Osteocyte (in vitro differentiated cells): ENCODE measurements around the gene VCPKMT. TPM values are rescaled to one million over a fixed set of nuclear protein-coding genes. Genes with fewer than 3 reads are reported as not detected.

ENCODE experiments used
- DNase-seq: peaks from one replicate; pipeline ENCODE4 v3.0.0; 2021; ENCODE audit warnings: mixed read lengths; ENCODE audit not compliant: unreplicated experiment; ENCODE audit errors: extremely low spot score
- H3K27ac Mint-ChIP-seq: one replicate; pipeline ENCODE4 v1.8.0; 2021; ENCODE audit warnings: mild to moderate bottlenecking, mixed read lengths; ENCODE audit not compliant: unreplicated experiment
- H3K27me3 Mint-ChIP-seq: one replicate; pipeline ENCODE4 v1.8.0; 2021; ENCODE audit warnings: mixed read lengths; ENCODE audit not compliant: unreplicated experiment
- H3K36me3 Mint-ChIP-seq: one replicate; pipeline ENCODE4 v1.8.0; 2021; ENCODE audit warnings: mixed read lengths; ENCODE audit not compliant: unreplicated experiment
- H3K4me1 Mint-ChIP-seq: one replicate; pipeline ENCODE4 v1.8.0; 2021; ENCODE audit warnings: mixed read lengths; ENCODE audit not compliant: unreplicated experiment
- H3K4me3 Mint-ChIP-seq: one replicate; pipeline ENCODE4 v1.8.0; 2021; ENCODE audit warnings: mild to moderate bottlenecking, moderate library complexity, mixed read lengths; ENCODE audit not compliant: unreplicated experiment
- H3K9me3 Mint-ChIP-seq: one replicate; pipeline ENCODE4 v1.8.0; 2021; ENCODE audit warnings: mixed read lengths; ENCODE audit not compliant: unreplicated experiment
- total RNA-seq: library from RNA; stranded (reverse); gene quantifications from 2 replicates; pipeline ENCODE4 v1.2.1, GENCODE V29; 2021
- TF ChIP-seq, protein P1 (sequence below): fragments of 200-600 bp; sonication (generic); IDR thresholded peaks from 2 replicates; pipeline ENCODE4 v1.5.0; 2021; ENCODE audit warnings: antibody characterized with exemption, mild to moderate bottlenecking, moderate library complexity

The VCPKMT gene
- total RNA-seq, 1 donor from 2014 or later: 10.1 TPM

DNA sequence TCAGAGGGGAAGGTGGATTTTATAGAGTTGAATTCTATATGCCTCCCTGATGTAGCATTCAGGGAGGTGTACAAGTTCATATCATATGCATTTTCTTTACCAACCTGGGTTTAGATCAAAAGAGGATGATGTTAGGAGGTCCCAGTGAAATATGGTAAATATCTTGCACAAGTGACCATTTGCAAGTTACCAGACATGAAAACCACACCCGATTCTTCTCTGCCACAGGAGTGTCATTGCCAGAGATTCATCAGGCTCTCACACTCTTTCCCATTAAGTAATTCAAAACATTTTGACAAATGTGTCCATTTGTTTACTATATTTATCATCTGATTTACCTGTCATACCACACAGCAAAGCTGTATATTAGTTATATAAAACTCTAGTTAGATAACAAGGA, 44.0 kb downstream of the VCPKMT start:
- no peak overlapping the region for H3K27ac Mint-ChIP-seq
- peaks cover 5% of the 10 kb centered on the region for H3K36me3 Mint-ChIP-seq
- H3K9me3 Mint-ChIP-seq: peaks cover 11% of the 10 kb centered on the region
- H3K4me3 Mint-ChIP-seq: no peak overlapping the region
- DNase-seq: no peak
- TF ChIP-seq, protein P1, sequence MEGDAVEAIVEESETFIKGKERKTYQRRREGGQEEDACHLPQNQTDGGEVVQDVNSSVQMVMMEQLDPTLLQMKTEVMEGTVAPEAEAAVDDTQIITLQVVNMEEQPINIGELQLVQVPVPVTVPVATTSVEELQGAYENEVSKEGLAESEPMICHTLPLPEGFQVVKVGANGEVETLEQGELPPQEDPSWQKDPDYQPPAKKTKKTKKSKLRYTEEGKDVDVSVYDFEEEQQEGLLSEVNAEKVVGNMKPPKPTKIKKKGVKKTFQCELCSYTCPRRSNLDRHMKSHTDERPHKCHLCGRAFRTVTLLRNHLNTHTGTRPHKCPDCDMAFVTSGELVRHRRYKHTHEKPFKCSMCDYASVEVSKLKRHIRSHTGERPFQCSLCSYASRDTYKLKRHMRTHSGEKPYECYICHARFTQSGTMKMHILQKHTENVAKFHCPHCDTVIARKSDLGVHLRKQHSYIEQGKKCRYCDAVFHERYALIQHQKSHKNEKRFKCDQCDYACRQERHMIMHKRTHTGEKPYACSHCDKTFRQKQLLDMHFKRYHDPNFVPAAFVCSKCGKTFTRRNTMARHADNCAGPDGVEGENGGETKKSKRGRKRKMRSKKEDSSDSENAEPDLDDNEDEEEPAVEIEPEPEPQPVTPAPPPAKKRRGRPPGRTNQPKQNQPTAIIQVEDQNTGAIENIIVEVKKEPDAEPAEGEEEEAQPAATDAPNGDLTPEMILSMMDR: no peak
- H3K4me1 Mint-ChIP-seq: peaks cover 9% of the 10 kb centered on the region
- no peaks in the 10 kb centered on the region for H3K27me3 Mint-ChIP-seq

DNA sequence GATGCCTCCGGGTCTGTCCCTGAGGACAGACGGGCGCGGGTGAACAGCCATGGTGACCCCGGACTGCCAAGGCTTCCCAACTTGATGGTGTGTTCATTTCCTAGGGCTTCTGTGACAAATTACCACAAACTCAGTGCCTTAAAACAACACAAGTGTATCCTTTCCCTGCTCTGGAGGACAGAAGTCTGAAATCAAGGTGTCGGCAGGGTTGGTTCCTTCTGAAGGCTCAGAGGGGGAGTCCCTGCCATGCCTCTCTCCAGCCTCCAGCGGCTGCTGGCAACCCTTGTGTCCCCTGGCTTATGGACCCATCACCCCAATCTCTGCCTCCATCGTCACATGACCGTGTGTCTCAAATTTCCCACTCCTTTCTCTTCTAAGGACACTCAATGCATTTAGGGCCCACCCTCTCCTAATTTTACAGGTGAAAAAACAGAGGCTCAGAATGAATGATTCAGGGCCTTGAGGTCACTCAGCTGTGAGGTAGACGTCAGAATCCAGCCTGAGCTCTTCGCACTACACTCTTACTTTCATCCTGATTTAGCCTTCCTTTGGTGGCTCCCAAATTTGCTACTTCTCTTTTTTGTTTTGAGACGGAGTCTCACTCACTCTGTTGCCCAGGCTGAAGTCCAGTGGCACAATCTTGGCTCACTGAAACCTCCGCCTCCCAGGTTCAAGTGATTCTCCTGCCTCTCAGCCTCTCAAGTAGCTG, 45.4 kb downstream of the VCPKMT start:
- H3K9me3 Mint-ChIP-seq: peaks cover 11% of the 10 kb centered on the region
- DNase-seq: no peak
- TF ChIP-seq, protein P1: no peak
- H3K36me3 Mint-ChIP-seq: peaks cover 5% of the 10 kb centered on the region
- H3K27ac Mint-ChIP-seq: no peak overlapping the region
- no peak overlapping the region for H3K4me3 Mint-ChIP-seq
- no peaks in the 10 kb centered on the region for H3K27me3 Mint-ChIP-seq
- peaks cover 10% of the 10 kb centered on the region for H3K4me1 Mint-ChIP-seq

DNA sequence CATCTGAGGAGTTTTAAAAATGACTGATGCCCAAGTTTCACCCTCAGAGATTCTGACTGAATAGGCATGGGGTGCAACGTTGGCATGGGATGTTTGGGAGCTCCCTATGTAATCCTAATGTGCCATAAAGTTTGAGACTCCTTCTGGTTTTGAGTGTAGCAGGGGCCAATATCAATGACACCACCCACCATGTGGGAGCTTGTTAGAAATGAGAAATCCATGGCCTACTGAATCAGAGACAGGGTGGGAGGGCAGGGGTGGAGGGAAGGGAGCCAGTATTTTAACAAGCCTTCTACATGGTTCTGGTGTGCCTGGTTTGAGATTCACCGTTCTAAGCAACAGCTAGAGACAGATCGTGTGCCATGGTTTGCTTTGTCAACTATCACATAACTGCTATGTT, 46.1 kb downstream of the VCPKMT start:
- no peaks in the 10 kb centered on the region for H3K27me3 Mint-ChIP-seq

DNA sequence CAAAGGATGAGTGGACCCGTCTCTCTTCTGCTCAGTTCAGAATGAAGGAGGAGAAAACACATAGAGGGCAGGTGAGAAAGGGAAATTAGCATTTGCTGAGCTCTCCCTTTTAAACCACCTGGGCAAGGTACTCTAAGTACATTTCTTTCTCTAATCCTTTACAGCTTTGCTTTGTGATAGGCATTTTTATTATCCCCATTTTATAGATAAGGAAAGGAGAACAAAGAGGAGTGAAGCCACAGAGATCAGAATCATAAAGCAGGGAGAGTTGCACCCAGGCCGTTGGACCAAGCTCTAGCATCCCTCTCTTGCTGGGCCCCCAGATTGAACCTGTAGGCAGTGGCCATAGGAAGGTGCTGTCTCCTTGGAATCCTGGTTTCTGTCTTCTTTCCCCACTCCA, 47.0 kb downstream of the VCPKMT start:
- DNase-seq: no peak
- H3K27me3 Mint-ChIP-seq: no peaks in the 10 kb centered on the region
- peaks cover 2% of the 10 kb centered on the region for H3K36me3 Mint-ChIP-seq
- peaks cover 10% of the 10 kb centered on the region for H3K4me1 Mint-ChIP-seq
- no peak overlapping the region for H3K27ac Mint-ChIP-seq
- TF ChIP-seq, protein P1: no peak
- H3K4me3 Mint-ChIP-seq: no peak overlapping the region
- H3K9me3 Mint-ChIP-seq: peaks cover 6% of the 10 kb centered on the region

More for the DNA sequence above, 46.1 kb downstream of the VCPKMT start:
- Mint-ChIP-seq H3K36me3 (peaks cover 5% of the 10 kb centered on the region), H3K4me3 (no peak overlapping the region), H3K9me3 (peaks cover 10% of the 10 kb centered on the region), H3K27ac (no peak overlapping the region), H3K4me1 (peaks cover 10% of the 10 kb centered on the region)
- DNase-seq: no peak
- TF ChIP-seq, protein P1: no peak

DNA sequence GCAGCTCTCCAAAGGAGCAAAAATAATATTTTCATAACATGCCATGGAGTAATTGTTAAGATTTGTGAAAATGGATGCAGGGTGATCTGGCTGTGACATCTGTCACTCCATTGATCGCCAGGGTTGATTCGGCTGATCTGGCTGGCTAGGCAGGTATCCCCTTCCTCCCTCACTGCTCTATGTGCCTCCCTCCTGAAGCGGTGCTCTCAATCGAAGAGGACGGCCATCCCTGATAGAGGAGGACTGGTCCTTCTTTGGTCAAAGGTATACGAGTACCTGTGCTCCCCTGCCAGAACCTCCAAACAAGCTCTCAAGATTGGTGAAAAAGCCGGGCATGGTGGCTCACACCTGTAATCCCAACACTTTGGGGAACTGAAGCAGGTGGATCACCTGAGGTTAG, 47.9 kb downstream of the VCPKMT start:
- Mint-ChIP-seq H3K4me3 (no peak overlapping the region), H3K27ac (no peak overlapping the region), H3K9me3 (peaks cover 6% of the 10 kb centered on the region), H3K36me3 (peaks cover 2% of the 10 kb centered on the region), H3K4me1 (peaks cover 10% of the 10 kb centered on the region), H3K27me3 (no peaks in the 10 kb centered on the region)
- TF ChIP-seq, protein P1: no peak
- no peak for DNase-seq
